T-helper 2 cell (primary cell): ENCODE results near the gene ALG3.
A peak's percentile ranks its signal among the peaks of the same experiment; 100 is the strongest.
"Not testable (repeated sequence)": the region's sequence is repeated elsewhere in the genome, so short reads cannot be mapped to it uniquely, and the experiment has no call there.

ENCODE experiments used
- DNase-seq, 5 experiments: peaks; one replicate each; pipeline versions ENCODE4 v3.0.0 to v3.0.0-alpha.2; 2012 to 2022
- total RNA-seq, 2 donors: gene quantifications; one replicate each; lab custom pipeline; 2026; lab: John Stamatoyannopoulos, UW

Gene ALG3
- 9.8 to 12.5 reads per million in 2 donors for total RNA-seq

- peak; percentile 68 to 91 (median 81) for DNase-seq
Observed at GRCh38 chr3:184248454-184249411, at the start of gene ALG3. Gene ALG3, minus strand, starts transcription at chr3:184248962. Its CDS starts 22 bp downstream, at chr3:184248940.

GRCh38 chr3:184296616-184297015 lies 47.9 kb upstream of the ALG3 start:
- no peak for DNase-seq

GRCh38 chr3:184295771-184296170 lies 47.0 kb upstream of the ALG3 start:
- no peak for DNase-seq

GRCh38 chr3:184291738-184292445 lies 43.1 kb upstream of the ALG3 start:
- no peak for DNase-seq

GRCh38 chr3:184291044-184291737 lies 42.4 kb upstream of the ALG3 start:
- no peak for DNase-seq

GRCh38 chr3:184290331-184290730 lies 41.6 kb upstream of the ALG3 start:
- DNase-seq: no peak

- peak in 4 of 5 experiments; percentile 16 to 60 (median 45) for DNase-seq
Observed at GRCh38 chr3:184289426-184289938, 40.7 kb upstream of the ALG3 start.

- peak in 1 of 5 experiments; percentile 41 for DNase-seq
Observed at GRCh38 chr3:184284696-184285095, 35.9 kb upstream of the ALG3 start.

GRCh38 chr3:184283681-184284080 lies 34.9 kb upstream of the ALG3 start:
- no peak for DNase-seq

- DNase-seq: no peak
Observed at GRCh38 chr3:184282941-184283340, 34.2 kb upstream of the ALG3 start.

- DNase-seq: no peak
Observed at GRCh38 chr3:184277366-184277765, 28.6 kb upstream of the ALG3 start.

GRCh38 chr3:184275961-184276910 lies 27.5 kb upstream of the ALG3 start, which contains the start of gene ECE2:
Gene ECE2, plus strand, starts transcription at chr3:184276022. Its CDS starts 132 bp downstream, at chr3:184276154.
- DNase-seq: no peak

- DNase-seq: no peak
Observed at GRCh38 chr3:184275381-184275701, 26.6 kb upstream of the ALG3 start.

GRCh38 chr3:184272269-184272668 lies 23.5 kb upstream of the ALG3 start:
- no peak for DNase-seq

- DNase-seq: not testable (repeated sequence)
Observed at GRCh38 chr3:184267249-184267648, 18.5 kb upstream of the ALG3 start.

GRCh38 chr3:184262764-184263179 lies 14.0 kb upstream of the ALG3 start:
- no peak for DNase-seq

GRCh38 chr3:184261854-184262763 lies 13.3 kb upstream of the ALG3 start:
- peak in 2 of 5 experiments; percentile 29 to 52 for DNase-seq

- peak in 3 of 5 experiments; percentile 46 to 55 (median 51) for DNase-seq
Observed at GRCh38 chr3:184261270-184261853, 12.6 kb upstream of the ALG3 start, which contains the start of gene CAMK2N2. Gene CAMK2N2, minus strand, starts transcription at chr3:184261553. Its CDS starts 268 bp downstream, at chr3:184261285.

- DNase-seq: no peak
Observed at GRCh38 chr3:184260724-184261269, 12.0 kb upstream of the ALG3 start.
